NB4 (cell line): Measurements from ENCODE around the gene ARPC5L.
"Not testable (repeated sequence)": the region's sequence is repeated elsewhere in the genome, so short reads cannot be mapped to it uniquely, and the experiment has no call there.

Experiments
- POLR2A ChIP-seq: IDR thresholded peaks from 2 replicates; pipeline ENCODE4 v1.6.1; 2011; ENCODE audit warnings: mild to moderate bottlenecking; ENCODE audit not compliant: insufficient read length; ENCODE audit errors: extremely low read depth
- TF ChIP-seq, protein P1 (sequence below): IDR thresholded peaks from one replicate; pipeline ENCODE4 v1.5.1; 2012; ENCODE audit warnings: low read depth, low read length

DNA sequence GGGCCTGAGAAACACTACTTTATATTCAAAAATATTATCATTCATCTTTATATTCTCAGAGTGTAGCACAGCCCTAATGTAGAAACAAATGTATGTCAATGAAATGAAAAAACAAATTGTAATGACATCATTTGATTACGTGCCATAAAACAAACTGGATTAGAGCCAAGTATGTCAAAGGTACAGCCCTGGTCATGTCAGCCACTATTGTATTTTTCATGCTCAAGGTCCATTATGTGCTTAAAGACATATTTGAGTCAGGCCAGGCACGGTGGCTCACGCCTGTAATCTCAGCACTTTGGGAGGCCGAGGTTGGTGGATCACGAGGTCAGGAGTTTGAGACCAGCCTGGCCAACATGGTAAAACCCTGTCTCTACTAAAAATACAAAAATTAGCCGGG is 58.5 kb downstream of the ARPC5L start:
- TF ChIP-seq, protein P1, sequence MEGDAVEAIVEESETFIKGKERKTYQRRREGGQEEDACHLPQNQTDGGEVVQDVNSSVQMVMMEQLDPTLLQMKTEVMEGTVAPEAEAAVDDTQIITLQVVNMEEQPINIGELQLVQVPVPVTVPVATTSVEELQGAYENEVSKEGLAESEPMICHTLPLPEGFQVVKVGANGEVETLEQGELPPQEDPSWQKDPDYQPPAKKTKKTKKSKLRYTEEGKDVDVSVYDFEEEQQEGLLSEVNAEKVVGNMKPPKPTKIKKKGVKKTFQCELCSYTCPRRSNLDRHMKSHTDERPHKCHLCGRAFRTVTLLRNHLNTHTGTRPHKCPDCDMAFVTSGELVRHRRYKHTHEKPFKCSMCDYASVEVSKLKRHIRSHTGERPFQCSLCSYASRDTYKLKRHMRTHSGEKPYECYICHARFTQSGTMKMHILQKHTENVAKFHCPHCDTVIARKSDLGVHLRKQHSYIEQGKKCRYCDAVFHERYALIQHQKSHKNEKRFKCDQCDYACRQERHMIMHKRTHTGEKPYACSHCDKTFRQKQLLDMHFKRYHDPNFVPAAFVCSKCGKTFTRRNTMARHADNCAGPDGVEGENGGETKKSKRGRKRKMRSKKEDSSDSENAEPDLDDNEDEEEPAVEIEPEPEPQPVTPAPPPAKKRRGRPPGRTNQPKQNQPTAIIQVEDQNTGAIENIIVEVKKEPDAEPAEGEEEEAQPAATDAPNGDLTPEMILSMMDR = not testable (repeated sequence)
- TF ChIP-seq POLR2A = not testable (repeated sequence)
